PC-3 (cell line): ENCODE results near the gene NRG3.

Source experiments
- CTCF ChIP-seq: fragments of 300-600 bp; sonication (generic); conservative IDR thresholded peaks from 2 replicates; pipeline ENCODE4 v1.5.1; 2017; ENCODE audit warnings: antibody characterized with exemption, low read depth, mild to moderate bottlenecking, low read length
- EZH2 ChIP-seq: fragments of 300-600 bp; sonication (generic); IDR thresholded peaks from one replicate; pipeline ENCODE4 v1.6.1; 2017; ENCODE audit warnings: antibody characterized with exemption, mild to moderate bottlenecking, low read length; ENCODE audit not compliant: unreplicated experiment
- EZH2phosphoT487 ChIP-seq: fragments of 300-600 bp; sonication (generic); IDR thresholded peaks from 2 replicates; pipeline ENCODE4 v1.6.1; 2018; ENCODE audit warnings: mild to moderate bottlenecking, antibody characterized with exemption, low read length, borderline replicate concordance

GRCh38 chr10:82543631-82544030, 668.6 kb downstream of the NRG3 start:
- TF ChIP-seq EZH2 = no peak
- TF ChIP-seq CTCF = no peak
- TF ChIP-seq EZH2phosphoT487 = no peak
